Transverse colon (tissue), 3 donors: Measurements from ENCODE around the gene VPS9D1.

Experiments used
- CTCF ChIP-seq, 5 experiments: fragments of 200-600 bp in 3 of 5; fragments of 450-650 bp in 2 of 5; sonication (generic) in 3 of 5; IDR thresholded peaks; 1 replicate in 2 of 5; 2 replicates in 3 of 5; pipeline ENCODE4 v1.5.1; 2016 to 2017; ENCODE audit warnings: antibody characterized with exemption in 5 of 5, inconsistent platforms in 3 of 5, mild to moderate bottlenecking in 2 of 5, moderate library complexity in 1 of 5
- EP300 ChIP-seq: sonication (generic); formaldehyde crosslinking; IDR thresholded peaks from one replicate; pipeline ENCODE4 v1.6.1; 2017; ENCODE audit warnings: antibody characterized with exemption, low read depth
- POLR2A ChIP-seq: fragments of 450-650 bp; IDR thresholded peaks from one replicate; pipeline ENCODE4 v1.6.1; 2016; ENCODE audit warnings: antibody characterized with exemption, mild to moderate bottlenecking, moderate library complexity

- TF ChIP-seq CTCF (IDR thresholded peaks at IDR 0.05) (no peak), EP300 (no peak), POLR2A (no peak)
Measured at GRCh38 chr16:89689142-89689541, 31.6 kb downstream of the VPS9D1 start.
